ENCODE measurements around the gene CLDN7. TPM values are rescaled to one million over a fixed set of nuclear protein-coding genes. Genes with fewer than 3 reads are reported as not detected.

Gene CLDN7
- total and polyA plus RNA-seq, 3 experiments from 2014 or later, result 0.63 to 2.1 (median 1.1) TPM

GRCh38 chr17:7219812-7220592 lies 42.3 kb downstream of the CLDN7 start, which contains the start of the genes ACADVL and DLG4:
Gene ACADVL, plus strand, starts transcription at chr17:7219938. Its CDS starts 47 bp downstream, at chr17:7219985.
Gene DLG4, minus strand, starts transcription at chr17:7219836.
- peak within 1 kb of the TSS; percentile 74 to 96 (median 93) for H3K4me3 Mint-ChIP-seq
- Histone ChIP-seq H3K9me3 (ENCODE audit: low read length) (no peaks in the 10 kb centered on the region), H3K4me3 (ENCODE audit: low read length) (peak within 1 kb of the TSS; percentile 67), H3K27ac (ENCODE audit: low read depth, low read length) (peak within 1 kb of the TSS; percentile 70), H3K27me3 (ENCODE audit: insufficient read depth, low read length, poor library complexity, severe bottlenecking) (no peaks in the 10 kb centered on the region), H3K36me3 (ENCODE audit: insufficient read depth, low read length) (peaks cover 25% of the 10 kb centered on the region), H3K4me1 (ENCODE audit: insufficient read depth, low read length) (peaks cover 54% of the 10 kb centered on the region)
- peaks cover 0 to 42% (median 2%) of the 10 kb centered on the region in 3 donors for H3K36me3 Mint-ChIP-seq
- H3K27me3 Mint-ChIP-seq, result no peaks in the 10 kb centered on the region
- peaks cover 35 to 61% (median 46%) of the 10 kb centered on the region in 3 donors for H3K4me1 Mint-ChIP-seq
- no peaks in the 10 kb centered on the region for H3K9me3 Mint-ChIP-seq
- ChIA-PET CTCF (interaction anchor here (0.6 to 4.7 kb wide), 12 partner anchors 15 to 341 kb away, joined by 3 to 23 read pairs (median 4); partner anchors contain the start of genes DVL2, GABARAP and SLC2A4), POLR2A (interaction anchor here (0.6 to 3.1 kb wide), 11 partner anchors 14 to 466 kb away, joined by 3 to 31 read pairs (median 6); partner anchors contain the start of genes DVL2, GABARAP, PHF23 and SLC16A13)
- peak; percentile 65 to 86 (median 70) for DNase-seq
- H3K27ac Mint-ChIP-seq, result peak within 1 kb of the TSS; percentile 81 to 100 (median 98)

- Histone ChIP-seq H3K27me3 (ENCODE audit: insufficient read depth, low read length, poor library complexity, severe bottlenecking) (no peaks in the 10 kb centered on the region), H3K9me3 (ENCODE audit: low read length) (no peaks in the 10 kb centered on the region), H3K36me3 (ENCODE audit: insufficient read depth, low read length) (peaks cover 25% of the 10 kb centered on the region), H3K4me3 (ENCODE audit: low read length) (peak overlapping the region; percentile 67), H3K4me1 (ENCODE audit: insufficient read depth, low read length) (peaks cover 59% of the 10 kb centered on the region), H3K27ac (ENCODE audit: low read depth, low read length) (peak overlapping the region; percentile 57)
- peak overlapping the region; percentile 74 to 96 (median 93) for H3K4me3 Mint-ChIP-seq
- H3K27ac Mint-ChIP-seq, result peak overlapping the region; percentile 81 to 100 (median 98)
- H3K36me3 Mint-ChIP-seq, result peaks cover 0 to 36% (median 2%) of the 10 kb centered on the region in 3 donors
- H3K9me3 Mint-ChIP-seq, result no peaks in the 10 kb centered on the region
- ChIA-PET CTCF (interaction anchor here (1.3 to 4.7 kb wide), 6 partner anchors 16 to 78 kb away, joined by 4 to 23 read pairs (median 10); partner anchors contain the start of genes DVL2 and GABARAP), POLR2A (interaction anchor here (0.6 to 3.1 kb wide), 8 partner anchors 15 to 467 kb away, joined by 3 to 31 read pairs (median 6); partner anchors contain the start of genes DVL2, GABARAP, PHF23 and SLC16A13)
- peaks cover 42 to 68% (median 52%) of the 10 kb centered on the region in 3 donors for H3K4me1 Mint-ChIP-seq
- peaks cover 0 to 2% of the 10 kb centered on the region in 2 donors for H3K27me3 Mint-ChIP-seq
- peak in 1 of 5 donors; percentile 18 for DNase-seq
These were observed 43.0 kb downstream of the CLDN7 start for GRCh38 chr17:7219229-7219811.

- Mint-ChIP-seq H3K36me3 (peaks cover 0 to 30% (median 0%) of the 10 kb centered on the region in 3 donors), H3K4me1 (peaks cover 46 to 74% (median 58%) of the 10 kb centered on the region in 3 donors), H3K9me3 (peaks cover 0 to 1% (median 0%) of the 10 kb centered on the region in 5 donors), H3K27ac (peak overlapping the region in 7 of 8 donors; percentile 75 to 100 (median 96)), H3K4me3 (peak overlapping the region in 6 of 7 donors; percentile 74 to 96 (median 94)), H3K27me3 (peaks cover 0 to 5% of the 10 kb centered on the region in 2 donors)
- Histone ChIP-seq H3K4me3 (ENCODE audit: low read length) (no peak overlapping the region), H3K9me3 (ENCODE audit: low read length) (no peaks in the 10 kb centered on the region), H3K27ac (ENCODE audit: low read depth, low read length) (peak overlapping the region; percentile 57), H3K4me1 (ENCODE audit: insufficient read depth, low read length) (peaks cover 62% of the 10 kb centered on the region), H3K36me3 (ENCODE audit: insufficient read depth, low read length) (peaks cover 20% of the 10 kb centered on the region), H3K27me3 (ENCODE audit: insufficient read depth, low read length, poor library complexity, severe bottlenecking) (no peaks in the 10 kb centered on the region)
- ChIA-PET CTCF (interaction anchor here (1.3 to 4.7 kb wide), 6 partner anchors 16 to 78 kb away, joined by 4 to 23 read pairs (median 10); partner anchors contain the start of genes DVL2 and GABARAP), POLR2A (interaction anchor here (1.3 to 3.1 kb wide), 4 partner anchors 16 to 24 kb away, joined by 5 to 31 read pairs (median 14); partner anchors contain the start of genes DVL2, GABARAP and PHF23)
- DNase-seq, result peak in 1 of 5 donors; percentile 39
These were observed 43.5 kb downstream of the CLDN7 start for GRCh38 chr17:7218758-7219157.

GRCh38 chr17:7218166-7218565 lies 44.1 kb downstream of the CLDN7 start:
- peak overlapping the region; percentile 13 for H3K27ac ChIP-seq (ENCODE audit: low read depth, low read length)
- H3K36me3 ChIP-seq (ENCODE audit: insufficient read depth, low read length), result peaks cover 14% of the 10 kb centered on the region
- Mint-ChIP-seq H3K36me3 (peaks cover 0 to 24% (median 0%) of the 10 kb centered on the region in 3 donors), H3K4me1 (peaks cover 51 to 80% (median 63%) of the 10 kb centered on the region in 3 donors), H3K27me3 (peaks cover 0 to 5% of the 10 kb centered on the region in 2 donors), H3K9me3 (peaks cover 0 to 1% (median 0%) of the 10 kb centered on the region in 5 donors), H3K4me3 (peak overlapping the region in 6 of 7 donors; percentile 23 to 64 (median 36)), H3K27ac (peak overlapping the region in 5 of 8 donors; percentile 47 to 81 (median 53))
- H3K27me3 ChIP-seq (ENCODE audit: insufficient read depth, low read length, poor library complexity, severe bottlenecking), result no peaks in the 10 kb centered on the region
- peak overlapping the region; percentile 37 for H3K4me3 ChIP-seq (ENCODE audit: low read length)
- DNase-seq, result no peak
- CTCF ChIA-PET, result interaction anchor here (2.0 to 4.7 kb wide), 2 partner anchors 17 to 25 kb away, joined by 6 to 20 read pairs; partner anchors contain the start of genes DVL2 and GABARAP
- H3K4me1 ChIP-seq (ENCODE audit: insufficient read depth, low read length), result peaks cover 67% of the 10 kb centered on the region
- POLR2A ChIA-PET, result interaction anchor here (1.3 to 3.1 kb wide), 3 partner anchors 16 to 21 kb away, joined by 5 to 31 read pairs (median 19); partner anchors contain the start of genes DVL2 and PHF23
- H3K9me3 ChIP-seq (ENCODE audit: low read length), result no peaks in the 10 kb centered on the region

- no peaks in the 10 kb centered on the region for H3K27me3 ChIP-seq (ENCODE audit: insufficient read depth, low read length, poor library complexity, severe bottlenecking)
- H3K27ac Mint-ChIP-seq, result peak overlapping the region in 5 of 8 donors; percentile 4 to 53 (median 37)
- H3K4me3 Mint-ChIP-seq, result peak overlapping the region in 4 of 7 donors; percentile 15 to 64 (median 36)
- peaks cover 10% of the 10 kb centered on the region for H3K36me3 ChIP-seq (ENCODE audit: insufficient read depth, low read length)
- DNase-seq, result peak in 1 of 5 donors; percentile 54
- H3K36me3 Mint-ChIP-seq, result peaks cover 0 to 16% (median 0%) of the 10 kb centered on the region in 3 donors
- POLR2A ChIA-PET, result interaction anchor here (1.3 to 2.4 kb wide), 2 partner anchors 17 to 19 kb away, joined by 5 to 19 read pairs; partner anchors contain the start of gene DVL2
- H3K9me3 ChIP-seq (ENCODE audit: low read length), result no peaks in the 10 kb centered on the region
- peaks cover 0 to 5% of the 10 kb centered on the region in 2 donors for H3K27me3 Mint-ChIP-seq
- H3K4me1 ChIP-seq (ENCODE audit: insufficient read depth, low read length), result peaks cover 67% of the 10 kb centered on the region
- CTCF ChIA-PET, result no interaction called here
- peak overlapping the region; percentile 37 for H3K4me3 ChIP-seq (ENCODE audit: low read length)
- peaks cover 0 to 1% (median 0%) of the 10 kb centered on the region in 5 donors for H3K9me3 Mint-ChIP-seq
- peaks cover 51 to 80% (median 65%) of the 10 kb centered on the region in 3 donors for H3K4me1 Mint-ChIP-seq
- H3K27ac ChIP-seq (ENCODE audit: low read depth, low read length), result no peak overlapping the region
These were observed 44.9 kb downstream of the CLDN7 start for GRCh38 chr17:7217113-7217987.

GRCh38 chr17:7216242-7217112 lies 45.8 kb downstream of the CLDN7 start:
- H3K4me3 Mint-ChIP-seq, result peak overlapping the region in 6 of 7 donors; percentile 11 to 74 (median 36)
- Histone ChIP-seq H3K27me3 (ENCODE audit: insufficient read depth, low read length, poor library complexity, severe bottlenecking) (no peaks in the 10 kb centered on the region), H3K4me3 (ENCODE audit: low read length) (peak overlapping the region; percentile 4), H3K4me1 (ENCODE audit: insufficient read depth, low read length) (peaks cover 67% of the 10 kb centered on the region), H3K27ac (ENCODE audit: low read depth, low read length) (no peak overlapping the region), H3K9me3 (ENCODE audit: low read length) (no peaks in the 10 kb centered on the region), H3K36me3 (ENCODE audit: insufficient read depth, low read length) (peaks cover 4% of the 10 kb centered on the region)
- peaks cover 0 to 9% (median 0%) of the 10 kb centered on the region in 3 donors for H3K36me3 Mint-ChIP-seq
- peak in 1 of 5 donors; percentile 37 for DNase-seq
- peak overlapping the region; percentile 20 to 89 (median 52) for H3K27ac Mint-ChIP-seq
- H3K9me3 Mint-ChIP-seq, result peaks cover 0 to 1% (median 0%) of the 10 kb centered on the region in 5 donors
- ChIA-PET CTCF (no interaction called here), POLR2A (no interaction called here)
- peaks cover 5 to 6% of the 10 kb centered on the region in 2 donors for H3K27me3 Mint-ChIP-seq
- peaks cover 51 to 74% (median 67%) of the 10 kb centered on the region in 3 donors for H3K4me1 Mint-ChIP-seq
